Gastroesophageal sphincter (tissue), 4 donors: ENCODE results near the gene USP28. TPM values are rescaled to one million over a fixed set of nuclear protein-coding genes. Genes with fewer than 3 reads are reported as not detected.

ENCODE experiments used
- ATAC-seq: fragments of 150-250 bp; one replicate; pipeline ENCODE4 v1.9.1; 2016; ENCODE audit warnings: mild to moderate bottlenecking, moderate library complexity
- H3K27ac ChIP-seq, 4 donors: fragments of 200-600 bp; sonication (generic) in 3 of 4; 1 replicate in 3 of 4; 2 replicates in 1 of 4; pipeline ENCODE4 v1.5.1; 2016 to 2019
- H3K27me3 ChIP-seq: fragments of 200-600 bp; sonication (generic); one replicate; pipeline ENCODE4 v1.5.1; 2019
- H3K36me3 ChIP-seq, 2 donors: fragments of 200-600 bp; sonication (generic); one replicate each; pipeline ENCODE4 v1.5.1; 2019; ENCODE audit warnings: control low read depth in 1 of 2
- H3K4me1 ChIP-seq, 3 donors: fragments of 200-600 bp; sonication (generic); 1 replicate in 2 of 3; 2 replicates in 1 of 3; pipeline ENCODE4 v1.5.1; 2016 to 2019; ENCODE audit warnings: control low read depth in 2 of 3
- H3K4me3 ChIP-seq, 2 donors: fragments of 200-600 bp; sonication (generic); one replicate each; pipeline ENCODE4 v1.5.1; 2019; ENCODE audit warnings: mild to moderate bottlenecking in 1 of 2, moderate library complexity in 1 of 2
- H3K9me3 ChIP-seq, 3 donors: fragments of 200-600 bp; sonication (generic); one replicate each; pipeline ENCODE4 v1.5.1; 2017 to 2019; ENCODE audit warnings: control low read depth in 2 of 3
- EP300 ChIP-seq: sonication (generic); formaldehyde crosslinking; IDR thresholded peaks from one replicate; pipeline ENCODE4 v1.6.1; 2017; ENCODE audit warnings: antibody characterized with exemption, mild to moderate bottlenecking
- POLR2A ChIP-seq, 2 donors: fragments of 450-650 bp; IDR thresholded peaks; one replicate each; pipeline ENCODE4 v1.6.1; 2017; ENCODE audit warnings: antibody characterized with exemption in 2 of 2, mild to moderate bottlenecking in 2 of 2, moderate library complexity in 1 of 2
- POLR2AphosphoS5 ChIP-seq: sonication (generic); formaldehyde crosslinking; IDR thresholded peaks from one replicate; pipeline ENCODE4 v1.6.1; 2017; ENCODE audit warnings: antibody characterized with exemption
- WGBS, 2 donors: methylation state at CpG; one replicate each; pipeline ENCODE4 v1.1.5; 2018; ENCODE audit warnings: low coverage in 1 of 2; 5-methylcytosine and 5-hydroxymethylcytosine counted together
- total RNA-seq, 4 donors: library from RNA; depleted of rRNA; stranded (reverse); fragments of >200 nt; gene quantifications; one replicate each; pipeline ENCODE4 v1.1.0, GENCODE V29; 2016
- TF ChIP-seq, protein P1 (sequence below), 4 experiments: fragments of 200-600 bp in 2 of 4; fragments of 450-650 bp in 2 of 4; sonication (generic) in 1 of 4; IDR thresholded peaks; one replicate each; pipeline ENCODE4 v1.5.1; 2017 to 2019; ENCODE audit warnings: antibody characterized with exemption in 4 of 4, mild to moderate bottlenecking in 2 of 4, moderate library complexity in 2 of 4

USP28 gene
- total RNA-seq, 4 donors from 2014 or later = 12.5 to 64.8 (median 38.7) TPM

DNA sequence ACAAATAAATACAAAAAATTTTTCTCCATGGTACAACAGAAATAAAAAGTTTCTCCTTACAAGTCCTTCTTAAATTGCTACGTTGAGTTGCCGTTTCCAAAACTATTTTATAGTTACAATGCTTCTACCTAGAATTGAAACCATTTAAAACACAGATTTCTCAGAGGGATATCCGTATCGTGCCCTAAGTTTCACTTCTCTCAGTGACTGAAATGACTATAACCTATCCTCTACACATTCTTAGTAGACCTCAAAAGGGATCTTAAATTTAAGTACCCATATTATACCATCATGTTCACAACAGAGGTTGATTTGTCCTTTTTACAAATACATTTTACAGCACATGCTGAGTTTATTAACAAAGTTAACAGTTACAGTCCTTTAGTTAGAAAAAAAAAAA is 44.1 kb downstream of the USP28 start:
- Histone ChIP-seq H3K27ac (no peak overlapping the region), H3K36me3 (peaks cover 0 to 82% of the 10 kb centered on the region in 2 donors), H3K27me3 (no peaks in the 10 kb centered on the region), H3K9me3 (no peaks in the 10 kb centered on the region), H3K4me1 (no peaks in the 10 kb centered on the region), H3K4me3 (no peak overlapping the region)
- whole genome bisulfite sequencing, 2 donors = 83 to 88% methylated on average over 3 to 4 of the region's 4 CpGs
- TF ChIP-seq, protein P1, sequence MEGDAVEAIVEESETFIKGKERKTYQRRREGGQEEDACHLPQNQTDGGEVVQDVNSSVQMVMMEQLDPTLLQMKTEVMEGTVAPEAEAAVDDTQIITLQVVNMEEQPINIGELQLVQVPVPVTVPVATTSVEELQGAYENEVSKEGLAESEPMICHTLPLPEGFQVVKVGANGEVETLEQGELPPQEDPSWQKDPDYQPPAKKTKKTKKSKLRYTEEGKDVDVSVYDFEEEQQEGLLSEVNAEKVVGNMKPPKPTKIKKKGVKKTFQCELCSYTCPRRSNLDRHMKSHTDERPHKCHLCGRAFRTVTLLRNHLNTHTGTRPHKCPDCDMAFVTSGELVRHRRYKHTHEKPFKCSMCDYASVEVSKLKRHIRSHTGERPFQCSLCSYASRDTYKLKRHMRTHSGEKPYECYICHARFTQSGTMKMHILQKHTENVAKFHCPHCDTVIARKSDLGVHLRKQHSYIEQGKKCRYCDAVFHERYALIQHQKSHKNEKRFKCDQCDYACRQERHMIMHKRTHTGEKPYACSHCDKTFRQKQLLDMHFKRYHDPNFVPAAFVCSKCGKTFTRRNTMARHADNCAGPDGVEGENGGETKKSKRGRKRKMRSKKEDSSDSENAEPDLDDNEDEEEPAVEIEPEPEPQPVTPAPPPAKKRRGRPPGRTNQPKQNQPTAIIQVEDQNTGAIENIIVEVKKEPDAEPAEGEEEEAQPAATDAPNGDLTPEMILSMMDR (IDR thresholded peaks at IDR 0.05) = no peak
- TF ChIP-seq POLR2AphosphoS5 (no peak), POLR2A (IDR thresholded peaks at IDR 0.05) (no peak), EP300 (no peak)
- no peak for ATAC-seq

DNA sequence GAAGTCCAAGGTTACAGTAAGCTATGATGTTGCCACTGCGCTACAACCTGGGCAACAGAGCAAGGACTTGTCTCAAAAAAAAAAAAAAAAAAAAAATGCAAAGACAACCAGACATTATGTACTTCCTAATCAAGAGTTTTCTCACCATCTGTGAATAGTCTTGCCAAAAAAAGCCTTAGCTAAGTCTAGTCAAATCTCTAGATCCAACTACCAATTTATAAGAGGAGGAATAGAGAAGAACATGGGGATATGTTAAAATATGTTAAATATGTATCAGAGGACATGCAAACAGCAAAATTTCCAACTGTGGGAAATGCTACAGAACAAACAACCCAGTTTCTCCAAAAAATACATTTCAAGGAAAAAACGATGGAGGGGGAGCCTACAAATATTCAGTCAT is 45.6 kb downstream of the USP28 start:
- Histone ChIP-seq H3K9me3 (no peaks in the 10 kb centered on the region), H3K27ac (no peak overlapping the region), H3K4me1 (no peaks in the 10 kb centered on the region), H3K36me3 (peaks cover 0 to 82% of the 10 kb centered on the region in 2 donors), H3K27me3 (no peaks in the 10 kb centered on the region), H3K4me3 (no peak overlapping the region)
- ATAC-seq = no peak
- WGBS, 2 donors = 80 to 81% methylated on average over 2 of the region's 2 CpGs
- TF ChIP-seq POLR2A (IDR thresholded peaks at IDR 0.05) = no peak
- TF ChIP-seq EP300 = no peak
- TF ChIP-seq, protein P1 (IDR thresholded peaks at IDR 0.05) = no peak
- TF ChIP-seq POLR2AphosphoS5 = no peak

DNA sequence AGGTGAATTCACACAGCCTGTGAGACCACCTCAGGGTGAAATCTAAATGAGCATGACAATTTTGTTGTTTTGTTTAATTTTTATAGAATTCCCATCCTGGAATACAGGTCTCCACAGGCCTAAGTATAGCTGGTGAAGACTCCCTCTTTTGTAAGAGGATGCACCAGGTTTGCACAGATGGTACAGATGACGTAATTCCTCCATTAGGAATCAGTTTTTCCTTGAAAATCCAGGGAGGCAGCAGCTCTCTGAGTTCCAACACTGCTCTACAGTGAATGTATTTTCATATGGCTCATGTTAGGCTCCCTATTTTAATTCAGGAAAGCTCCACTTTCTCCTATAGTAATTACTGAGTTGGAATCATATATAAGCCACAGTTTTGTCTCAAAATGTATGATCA is 47.2 kb downstream of the USP28 start:
- Histone ChIP-seq H3K4me1 (no peaks in the 10 kb centered on the region), H3K4me3 (no peak overlapping the region), H3K36me3 (peaks cover 0 to 90% of the 10 kb centered on the region in 2 donors), H3K27ac (no peak overlapping the region), H3K9me3 (no peaks in the 10 kb centered on the region), H3K27me3 (no peaks in the 10 kb centered on the region)
- TF ChIP-seq POLR2AphosphoS5 (no peak), EP300 (no peak), POLR2A (IDR thresholded peaks at IDR 0.05) (no peak)
- TF ChIP-seq, protein P1 (IDR thresholded peaks at IDR 0.05) = no peak
- no peak for ATAC-seq
- WGBS, 2 donors = 79 to 86% methylated on average over 1 of the region's 1 CpG

DNA sequence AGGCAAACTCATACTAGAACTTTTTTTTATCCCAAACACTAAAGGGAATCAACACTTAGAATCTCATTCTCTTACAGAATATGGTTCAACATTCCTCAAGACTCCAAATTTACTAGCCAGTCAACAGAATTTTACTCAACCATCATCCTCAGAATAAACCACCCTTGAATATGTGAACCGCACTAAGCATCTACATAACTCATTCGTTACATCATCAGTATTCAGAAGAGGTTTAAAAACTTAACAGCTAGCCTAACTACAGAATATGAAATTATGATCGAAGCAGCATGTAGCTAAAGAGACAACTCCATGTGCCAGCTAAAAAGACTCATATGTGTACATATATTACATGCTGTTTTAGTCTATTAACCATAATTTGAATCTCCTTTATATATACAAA is 47.9 kb downstream of the USP28 start:
- WGBS, 2 donors = 90 to 91% methylated on average over 3 of the region's 3 CpGs
- no peak for ATAC-seq
- Histone ChIP-seq H3K27ac (no peak overlapping the region), H3K4me3 (no peak overlapping the region), H3K9me3 (no peaks in the 10 kb centered on the region), H3K4me1 (no peaks in the 10 kb centered on the region), H3K27me3 (no peaks in the 10 kb centered on the region), H3K36me3 (peaks cover 0 to 91% of the 10 kb centered on the region in 2 donors)
- TF ChIP-seq, protein P1 (IDR thresholded peaks at IDR 0.05) = no peak
- no peak for TF ChIP-seq POLR2A (IDR thresholded peaks at IDR 0.05)

DNA sequence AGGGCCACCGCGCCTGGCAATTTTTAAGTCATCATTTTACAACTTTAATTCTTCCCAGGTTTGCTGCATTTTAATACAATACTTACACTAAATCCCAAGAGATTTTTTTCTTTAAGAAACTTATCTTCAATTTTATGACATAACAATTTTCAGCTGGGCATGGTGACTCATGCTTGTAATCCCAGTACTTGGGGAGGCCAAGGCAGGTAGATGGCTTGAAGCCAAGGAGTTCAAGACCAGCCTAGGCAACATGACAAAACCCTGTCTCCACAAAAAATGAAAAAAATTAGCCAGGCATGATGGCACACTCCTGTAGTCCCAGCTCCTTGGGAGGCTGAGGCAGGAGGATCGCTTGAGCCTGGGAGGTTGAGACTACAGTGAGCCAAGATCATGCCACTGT is 56.9 kb downstream of the USP28 start:
- Histone ChIP-seq H3K27me3 (no peaks in the 10 kb centered on the region), H3K9me3 (no peaks in the 10 kb centered on the region), H3K4me3 (no peak overlapping the region), H3K27ac (no peak overlapping the region), H3K4me1 (no peaks in the 10 kb centered on the region), H3K36me3 (peaks cover 0 to 84% of the 10 kb centered on the region in 2 donors)
- no peak for ATAC-seq
- TF ChIP-seq, protein P1 (IDR thresholded peaks at IDR 0.05) = no peak
- TF ChIP-seq POLR2A (IDR thresholded peaks at IDR 0.05) (no peak), POLR2AphosphoS5 (no peak), EP300 (no peak)
- WGBS, 2 donors = 100% methylated on average over 2 to 3 of the region's 3 CpGs
